ENCODE measurements around the gene PRKCB. TPM values are rescaled to one million over a fixed set of nuclear protein-coding genes. Genes with fewer than 3 reads are reported as not detected.

PRKCB gene
- total and polyA plus RNA-seq, 9 donors = 0.38 to 5.0 (median 1.2) TPM

DNA sequence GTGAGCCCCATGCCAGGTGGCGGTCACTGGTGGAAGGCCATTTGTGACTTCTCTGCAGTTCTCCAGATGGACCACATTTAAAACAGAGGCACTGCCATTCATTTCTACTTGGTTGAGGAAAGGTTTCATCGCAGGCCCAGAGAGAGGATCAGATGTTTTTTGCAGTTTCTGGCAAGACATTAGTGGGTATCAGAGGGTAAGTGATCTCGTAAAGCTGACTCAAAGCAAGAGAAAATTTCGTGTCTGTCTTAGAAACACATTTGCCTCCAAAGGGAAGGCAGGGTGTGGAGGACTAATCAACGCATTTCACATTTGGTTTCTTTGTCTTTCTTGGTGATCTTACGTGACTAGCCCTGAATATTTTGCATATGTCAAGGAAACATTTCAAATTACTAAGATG, 81.8 kb downstream of the PRKCB start:
- Histone ChIP-seq H3K4me3 (no peak overlapping the region), H3K4me1 (ENCODE audit: insufficient read depth) (no peaks in the 10 kb centered on the region), H3K27ac (no peak overlapping the region), H3K9me3 (no peaks in the 10 kb centered on the region), H3K36me3 (no peaks in the 10 kb centered on the region), H3K27me3 (no peaks in the 10 kb centered on the region)
- no peak for DNase-seq
- TF ChIP-seq, protein P1, sequence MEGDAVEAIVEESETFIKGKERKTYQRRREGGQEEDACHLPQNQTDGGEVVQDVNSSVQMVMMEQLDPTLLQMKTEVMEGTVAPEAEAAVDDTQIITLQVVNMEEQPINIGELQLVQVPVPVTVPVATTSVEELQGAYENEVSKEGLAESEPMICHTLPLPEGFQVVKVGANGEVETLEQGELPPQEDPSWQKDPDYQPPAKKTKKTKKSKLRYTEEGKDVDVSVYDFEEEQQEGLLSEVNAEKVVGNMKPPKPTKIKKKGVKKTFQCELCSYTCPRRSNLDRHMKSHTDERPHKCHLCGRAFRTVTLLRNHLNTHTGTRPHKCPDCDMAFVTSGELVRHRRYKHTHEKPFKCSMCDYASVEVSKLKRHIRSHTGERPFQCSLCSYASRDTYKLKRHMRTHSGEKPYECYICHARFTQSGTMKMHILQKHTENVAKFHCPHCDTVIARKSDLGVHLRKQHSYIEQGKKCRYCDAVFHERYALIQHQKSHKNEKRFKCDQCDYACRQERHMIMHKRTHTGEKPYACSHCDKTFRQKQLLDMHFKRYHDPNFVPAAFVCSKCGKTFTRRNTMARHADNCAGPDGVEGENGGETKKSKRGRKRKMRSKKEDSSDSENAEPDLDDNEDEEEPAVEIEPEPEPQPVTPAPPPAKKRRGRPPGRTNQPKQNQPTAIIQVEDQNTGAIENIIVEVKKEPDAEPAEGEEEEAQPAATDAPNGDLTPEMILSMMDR (IDR thresholded peaks at IDR 0.05) = no peak
- TF ChIP-seq EP300 (IDR thresholded peaks at IDR 0.05) (no peak), POLR2A (IDR thresholded peaks at IDR 0.05) (no peak)
- 81 to 89% (median 82%) methylated on average over 6 of the region's 6 CpGs for WGBS, 3 donors
- intact Hi-C loops (cut with DNase I) = no loop called here

DNA sequence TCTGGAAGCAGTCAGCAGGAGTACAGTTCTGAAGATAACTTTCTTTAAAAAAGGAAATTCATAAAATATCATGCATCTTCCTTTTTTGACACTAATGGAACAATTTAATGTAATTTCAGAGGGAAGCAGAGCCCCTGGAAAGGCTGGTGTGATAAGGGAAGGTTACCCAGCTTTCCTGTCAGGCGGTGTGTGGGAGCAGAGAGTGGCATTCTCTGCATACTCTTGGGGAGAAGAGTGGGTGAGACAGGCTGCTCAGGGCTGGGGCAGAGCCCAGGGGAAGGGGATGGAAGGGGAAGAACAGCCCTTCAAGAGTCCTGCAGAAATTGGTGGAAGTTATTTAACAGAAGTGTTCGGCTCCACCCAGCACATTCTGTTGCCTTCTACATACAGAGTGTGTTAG, 84.7 kb downstream of the PRKCB start:
- Histone ChIP-seq H3K4me1 (ENCODE audit: insufficient read depth) (no peaks in the 10 kb centered on the region), H3K9me3 (no peaks in the 10 kb centered on the region), H3K4me3 (no peak overlapping the region), H3K27ac (no peak overlapping the region), H3K36me3 (no peaks in the 10 kb centered on the region), H3K27me3 (no peaks in the 10 kb centered on the region)
- TF ChIP-seq EP300 (IDR thresholded peaks at IDR 0.05) = no peak
- TF ChIP-seq POLR2A (IDR thresholded peaks at IDR 0.05) = no peak
- DNase-seq = no peak
- intact Hi-C loops (cut with DNase I) = no loop called here
- 47 to 59% (median 47%) methylated on average over 2 of the region's 2 CpGs for WGBS, 3 donors

DNA sequence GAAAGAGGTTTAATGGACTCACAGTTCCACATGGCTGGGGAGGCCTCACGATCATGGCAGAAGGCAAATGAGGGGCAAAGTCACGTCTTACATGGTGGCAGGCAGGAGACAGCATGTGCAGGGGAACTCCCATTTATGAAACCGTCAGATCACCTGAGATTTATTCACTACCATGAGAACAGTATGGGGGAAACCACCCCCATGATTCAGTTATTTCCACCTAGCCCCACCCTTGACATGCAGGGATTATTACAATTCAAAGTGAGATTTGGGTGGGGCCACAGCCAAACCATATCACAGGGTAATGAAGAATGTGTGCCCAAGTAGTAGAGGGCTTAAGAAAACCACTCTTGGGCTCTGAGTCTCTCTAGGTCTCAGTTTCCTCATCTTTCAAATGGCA, 85.1 kb downstream of the PRKCB start:
- no peak for DNase-seq
- intact Hi-C loops (cut with DNase I) = no loop called here
- 58 to 69% (median 66%) methylated on average over 3 of the region's 3 CpGs for WGBS, 3 donors
- TF ChIP-seq, protein P1 (IDR thresholded peaks at IDR 0.05) = no peak
- no peak for TF ChIP-seq POLR2A (IDR thresholded peaks at IDR 0.05)
- no peak for TF ChIP-seq EP300 (IDR thresholded peaks at IDR 0.05)
- Histone ChIP-seq H3K9me3 (no peaks in the 10 kb centered on the region), H3K4me1 (ENCODE audit: insufficient read depth) (no peaks in the 10 kb centered on the region), H3K27ac (no peak overlapping the region), H3K4me3 (no peak overlapping the region), H3K36me3 (no peaks in the 10 kb centered on the region), H3K27me3 (no peaks in the 10 kb centered on the region)

DNA sequence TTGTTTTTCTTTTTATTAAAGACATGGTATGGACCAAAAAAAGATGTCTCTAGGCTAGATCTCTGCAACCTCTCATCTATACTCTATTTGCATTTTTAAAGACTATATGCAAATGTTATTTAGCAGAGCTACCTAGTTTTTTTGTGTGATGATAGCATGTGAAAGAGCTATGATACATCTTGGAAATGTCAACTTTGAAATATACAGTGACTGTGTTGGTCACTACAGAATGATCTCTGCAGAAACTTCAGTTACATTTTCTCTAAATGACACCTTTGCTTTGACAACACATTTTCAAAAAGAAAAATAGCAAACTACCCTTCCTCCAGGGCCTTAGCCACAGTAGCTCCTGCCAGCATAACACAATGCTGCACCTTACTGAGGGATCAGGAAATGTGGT, 86.6 kb downstream of the PRKCB start:
- no peak for TF ChIP-seq EP300 (IDR thresholded peaks at IDR 0.05)
- TF ChIP-seq, protein P1 (IDR thresholded peaks at IDR 0.05) = no peak
- TF ChIP-seq POLR2A (IDR thresholded peaks at IDR 0.05) = no peak
- Histone ChIP-seq H3K4me3 (no peak overlapping the region), H3K4me1 (ENCODE audit: insufficient read depth) (no peaks in the 10 kb centered on the region), H3K27ac (no peak overlapping the region), H3K9me3 (no peaks in the 10 kb centered on the region), H3K36me3 (no peaks in the 10 kb centered on the region), H3K27me3 (no peaks in the 10 kb centered on the region)
- DNase-seq = no peak
- intact Hi-C loops (cut with DNase I) = no loop called here

DNA sequence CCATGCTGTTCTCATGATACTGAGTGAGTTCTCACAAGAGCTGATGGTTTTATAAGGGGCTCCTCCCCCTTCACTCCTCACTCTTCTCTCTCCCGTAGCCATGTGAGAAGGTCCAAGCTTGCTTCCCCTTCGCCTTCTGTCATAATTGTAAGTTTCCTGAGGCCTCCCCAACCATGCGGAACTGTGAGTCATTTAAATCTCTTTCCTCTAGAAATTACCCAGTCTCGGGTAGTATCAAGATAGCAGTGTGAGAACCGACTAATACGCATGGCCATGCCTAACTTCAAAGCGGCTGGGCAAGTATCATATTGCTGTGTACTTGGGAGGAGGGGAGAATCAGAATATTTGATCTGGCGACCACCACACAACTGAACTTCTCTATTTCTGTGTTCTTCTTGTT, 88.3 kb downstream of the PRKCB start:
- 66 to 76% (median 68%) methylated on average over 8 of the region's 8 CpGs for WGBS, 3 donors
- intact Hi-C loops (cut with DNase I) = no loop called here

More for the DNA sequence above, 88.3 kb downstream of the PRKCB start:
- H3K36me3 ChIP-seq = no peaks in the 10 kb centered on the region
- no peaks in the 10 kb centered on the region for H3K9me3 ChIP-seq
- no peaks in the 10 kb centered on the region for H3K27me3 ChIP-seq
- no peak for DNase-seq
- H3K4me3 ChIP-seq = no peak overlapping the region
- H3K4me1 ChIP-seq (ENCODE audit: insufficient read depth) = no peaks in the 10 kb centered on the region
- TF ChIP-seq POLR2A (IDR thresholded peaks at IDR 0.05) = no peak
- TF ChIP-seq, protein P1 (IDR thresholded peaks at IDR 0.05) = no peak
- no peak for TF ChIP-seq EP300 (IDR thresholded peaks at IDR 0.05)
- H3K27ac ChIP-seq = no peak overlapping the region

All from ovary (tissue), 9 donors.